HG03521 (cell line): ENCODE measurements around the gene ZNF136.
A peak's percentile ranks its signal among the peaks of the same experiment; 100 is the strongest.

Experiments used
- ATAC-seq: cut with Tn5 transposase; IDR thresholded peaks from one replicate; pipeline ENCODE4 v1.9.1; 2021; ENCODE audit warnings: mild to moderate bottlenecking, moderate library complexity; ENCODE audit not compliant: unreplicated experiment

Gene ZNF136

GRCh38 chr19:12162882-12163806 is at the start of gene ZNF136:
Gene ZNF136 (plus strand): TSS chr19:12163096. CDS start chr19:12163204, 108 bp downstream.
- peak; percentile 94 for ATAC-seq

GRCh38 chr19:12113121-12113520 is 49.8 kb upstream of the ZNF136 start:
- ATAC-seq = no peak

- ATAC-seq = no peak
Observed at GRCh38 chr19:12117201-12117970, 45.5 kb upstream of the ZNF136 start.

- ATAC-seq = no peak
Observed at GRCh38 chr19:12126707-12127106, 36.2 kb upstream of the ZNF136 start.

GRCh38 chr19:12133069-12133468 is 29.8 kb upstream of the ZNF136 start:
- no peak for ATAC-seq

- no peak for ATAC-seq
Observed at GRCh38 chr19:12137221-12137940, 25.5 kb upstream of the ZNF136 start.

GRCh38 chr19:12139269-12139668 is 23.6 kb upstream of the ZNF136 start:
- ATAC-seq = no peak

- ATAC-seq = peak; percentile 83
Observed at GRCh38 chr19:12139885-12140544, 22.9 kb upstream of the ZNF136 start, which contains the start of gene ZNF20. Gene ZNF20 (minus strand): TSS chr19:12140350. CDS start chr19:12140182, 168 bp downstream.

GRCh38 chr19:12140545-12141404 is 22.1 kb upstream of the ZNF136 start:
- ATAC-seq = no peak

GRCh38 chr19:12141405-12141736 is 21.5 kb upstream of the ZNF136 start:
- ATAC-seq = no peak

GRCh38 chr19:12145348-12145747 is 17.5 kb upstream of the ZNF136 start:
- no peak for ATAC-seq

GRCh38 chr19:12155324-12155860 is 7.5 kb upstream of the ZNF136 start:
- no peak for ATAC-seq

GRCh38 chr19:12156223-12157058 is 6.5 kb upstream of the ZNF136 start, which contains the start of gene ZNF625:
Gene ZNF625 (minus strand): TSS chr19:12156734. CDS start chr19:12156558, 176 bp downstream.
- ATAC-seq = no peak

GRCh38 chr19:12159773-12160414 is 3.0 kb upstream of the ZNF136 start:
- no peak for ATAC-seq

- no peak for ATAC-seq
Observed at GRCh38 chr19:12162513-12162881, 399 bp upstream of the ZNF136 start.

- no peak for ATAC-seq
Observed at GRCh38 chr19:12163826-12164225, 930 bp downstream of the ZNF136 start.

- ATAC-seq = no peak
Observed at GRCh38 chr19:12166626-12167025, 3.7 kb downstream of the ZNF136 start.

GRCh38 chr19:12180377-12180776 is 17.5 kb downstream of the ZNF136 start:
- ATAC-seq = no peak
